ENCODE results near the gene LRRC23.

DNA sequence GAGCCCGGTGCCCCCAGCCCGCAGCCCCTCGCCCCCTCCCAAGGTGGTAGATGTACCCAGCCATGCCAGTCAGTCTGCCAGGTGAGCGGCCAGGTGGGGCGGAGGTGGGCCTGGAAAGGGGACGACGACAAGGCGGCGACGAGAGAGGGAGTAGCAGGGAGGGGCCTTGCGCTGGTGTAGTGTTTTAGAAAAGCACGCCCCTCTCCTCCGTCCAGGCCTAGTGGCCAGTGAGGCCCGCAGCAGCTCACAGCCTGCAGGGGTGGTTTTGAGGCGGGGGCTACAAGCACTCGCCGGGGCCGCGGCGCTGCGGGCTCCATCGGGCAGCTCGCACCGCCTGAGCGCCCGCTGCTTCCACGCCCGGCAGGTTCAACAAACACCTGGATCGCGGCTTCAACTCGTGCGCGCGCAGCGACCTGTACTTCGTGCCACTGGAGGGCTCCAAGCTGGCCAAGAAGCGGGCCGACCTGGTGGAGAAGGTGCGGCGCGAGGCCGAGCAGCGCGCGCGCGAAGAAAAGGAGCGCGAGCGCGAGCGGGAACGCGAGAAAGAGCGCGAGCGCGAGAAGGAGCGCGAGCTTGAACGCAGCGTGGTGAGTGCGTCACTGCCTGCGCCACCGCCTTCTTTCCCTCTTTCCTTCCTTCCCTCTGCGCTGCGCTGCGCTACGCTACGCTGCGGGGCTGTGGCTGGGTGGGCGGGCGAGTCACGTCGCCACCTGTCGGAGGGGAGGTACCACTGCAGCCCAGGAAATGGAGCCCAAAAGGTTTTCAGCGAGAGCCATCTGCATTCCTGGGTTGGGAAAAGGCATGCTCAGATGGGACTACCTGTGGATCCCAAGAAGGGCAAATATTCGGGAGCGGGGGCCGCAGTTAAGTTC lies 33.1 kb downstream of the LRRC23 start:
- TF ChIP-seq, protein P1, sequence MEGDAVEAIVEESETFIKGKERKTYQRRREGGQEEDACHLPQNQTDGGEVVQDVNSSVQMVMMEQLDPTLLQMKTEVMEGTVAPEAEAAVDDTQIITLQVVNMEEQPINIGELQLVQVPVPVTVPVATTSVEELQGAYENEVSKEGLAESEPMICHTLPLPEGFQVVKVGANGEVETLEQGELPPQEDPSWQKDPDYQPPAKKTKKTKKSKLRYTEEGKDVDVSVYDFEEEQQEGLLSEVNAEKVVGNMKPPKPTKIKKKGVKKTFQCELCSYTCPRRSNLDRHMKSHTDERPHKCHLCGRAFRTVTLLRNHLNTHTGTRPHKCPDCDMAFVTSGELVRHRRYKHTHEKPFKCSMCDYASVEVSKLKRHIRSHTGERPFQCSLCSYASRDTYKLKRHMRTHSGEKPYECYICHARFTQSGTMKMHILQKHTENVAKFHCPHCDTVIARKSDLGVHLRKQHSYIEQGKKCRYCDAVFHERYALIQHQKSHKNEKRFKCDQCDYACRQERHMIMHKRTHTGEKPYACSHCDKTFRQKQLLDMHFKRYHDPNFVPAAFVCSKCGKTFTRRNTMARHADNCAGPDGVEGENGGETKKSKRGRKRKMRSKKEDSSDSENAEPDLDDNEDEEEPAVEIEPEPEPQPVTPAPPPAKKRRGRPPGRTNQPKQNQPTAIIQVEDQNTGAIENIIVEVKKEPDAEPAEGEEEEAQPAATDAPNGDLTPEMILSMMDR (IDR thresholded peaks at IDR 0.05): peak; percentile 95 to 98 (median 97)
- TF ChIP-seq EP300 (IDR thresholded peaks at IDR 0.05): peak; percentile 55 to 100

Data from tibial nerve (tissue), 4 donors.